Spleen (tissue), 11 donors: ENCODE measurements around the gene LMBR1L. TPM values are rescaled to one million over a fixed set of nuclear protein-coding genes. Genes with fewer than 3 reads are reported as not detected.

Experiments
- polyA plus RNA-seq, 3 donors: library from polyadenylated mRNA; stranded (reverse); fragments of 200-250 nt; gene quantifications; one replicate each; pipeline ENCODE4 v1.2.1, GENCODE V29; 2013
- small RNA-seq, 4 donors: library from RNA; depleted of rRNA; stranded (forward); fragments of <200 nt; gene quantifications; one replicate each; pipeline ENCODE3, GENCODE V24; 2016
- total RNA-seq, 7 donors: library from RNA; depleted of rRNA in 3 of 7; stranded (reverse); fragments of >200 nt in 3 of 7; fragmentation: NEBNext Ultra II Directional in 4 of 7; extraction: Animal tissue kit (Norgen Biotek cat#: 25700) in 4 of 7; gene quantifications; one replicate each; pipeline versions ENCODE4 v1.1.0 to v1.2.1, GENCODE V29; 2016 to 2021
- donor health status: healthy with polysubstance abuse.
- donor health status: DM: no; HTN: no; CAD: no; lungs with moderate emphysema.
- donor health status: DM: no; HTN: no; CAD: no.
- donor health status: Bipolar disorder and iron deficiency.
- donor health status: healthy.
- donor health status: DM: no; HTN: no; CAD: no.
- donor health status: DM: yes; HTN: yes; CAD: no.

The LMBR1L gene
- total and polyA plus RNA-seq, 10 donors: 44.1 to 108 (median 74.6) TPM

Small RNA genes lying within 50 kb of the gene (small RNA-seq; reads per million reads assigned to genes)
- 0 reads per million in 4 donors for gene RF00019

Other genes with a start within 250 kb of the LMBR1L start
- gene RND1, start 245.0 kb downstream of the LMBR1L start, total RNA-seq: 1 to 10 TPM in 5 of 7 donors, under 1 TPM in 2; 0.69 to 3.0 (median 1.5) TPM
- under 1 TPM; 0.65 to 0.93 (median 0.86) TPM for gene RND1, start 245.0 kb downstream of the LMBR1L start, polyA plus RNA-seq
- 10 to 100 TPM; 27.8 to 73.8 (median 43.2) TPM for gene FKBP11, start 185.4 kb downstream of the LMBR1L start, total RNA-seq
- gene FKBP11, start 185.4 kb downstream of the LMBR1L start, polyA plus RNA-seq: 10 to 100 TPM; 31.8 to 49.8 (median 37.9) TPM
- 100 to 1,000 TPM in 4 of 7 donors, 10 to 100 TPM in 3; 66.8 to 152 (median 125) TPM for gene ARF3, start 153.4 kb downstream of the LMBR1L start, total RNA-seq
- 10 to 100 TPM; 22.2 to 54.1 (median 31.2) TPM for gene ARF3, start 153.4 kb downstream of the LMBR1L start, polyA plus RNA-seq
- gene WNT10B, start 139.1 kb downstream of the LMBR1L start, total RNA-seq: 1 to 10 TPM in 6 of 7 donors, under 1 TPM in 1; 0.59 to 2.9 (median 2.0) TPM
- gene WNT10B, start 139.1 kb downstream of the LMBR1L start, polyA plus RNA-seq: 1 to 10 TPM; 2.5 to 5.4 (median 4.6) TPM
- under 1 TPM in 3 of 7 donors, not detected in 4; 0.23 to 0.52 (median 0.41) TPM for gene WNT1, start 132.5 kb downstream of the LMBR1L start, total RNA-seq
- gene WNT1, start 132.5 kb downstream of the LMBR1L start, polyA plus RNA-seq: under 1 TPM in 1 of 3 donors, not detected in 2; 0.06 TPM
- gene DDN, start 111.5 kb downstream of the LMBR1L start, total RNA-seq: 1 to 10 TPM in 1 of 7 donors, under 1 TPM in 5, not detected in 1; 0.15 to 2.0 (median 0.40) TPM
- under 1 TPM; 0.09 to 0.64 (median 0.42) TPM for gene DDN, start 111.5 kb downstream of the LMBR1L start, polyA plus RNA-seq
- gene PRKAG1, start 92.1 kb downstream of the LMBR1L start, total RNA-seq: 10 to 100 TPM; 40.2 to 47.2 (median 44.6) TPM
- gene PRKAG1, start 92.1 kb downstream of the LMBR1L start, polyA plus RNA-seq: 10 to 100 TPM; 34.1 to 41.4 (median 39.8) TPM
- gene KMT2D, start 50.1 kb downstream of the LMBR1L start, total RNA-seq: 100 to 1,000 TPM; 115 to 172 (median 163) TPM
- gene KMT2D, start 50.1 kb downstream of the LMBR1L start, polyA plus RNA-seq: 10 to 100 TPM in 1 of 3 donors, 1 to 10 TPM in 2; 5.1 to 42.1 (median 6.0) TPM
- 1 to 10 TPM; 2.0 to 4.3 (median 2.5) TPM for gene RHEBL1, start 40.9 kb downstream of the LMBR1L start, total RNA-seq
- gene RHEBL1, start 40.9 kb downstream of the LMBR1L start, polyA plus RNA-seq: 1 to 10 TPM; 3.9 to 6.7 (median 5.5) TPM
- 1 to 10 TPM in 3 of 7 donors, under 1 TPM in 4; 0.33 to 2.6 (median 0.79) TPM for gene DHH, start 16.0 kb downstream of the LMBR1L start, total RNA-seq
- gene DHH, start 16.0 kb downstream of the LMBR1L start, polyA plus RNA-seq: under 1 TPM; 0.09 to 0.74 (median 0.59) TPM
- gene TUBA1B, start 20.5 kb upstream of the LMBR1L start, total RNA-seq: 100 to 1,000 TPM; 326 to 706 (median 476) TPM
- gene TUBA1B, start 20.5 kb upstream of the LMBR1L start, polyA plus RNA-seq: 100 to 1,000 TPM; 231 to 582 (median 476) TPM
- 100 to 1,000 TPM in 2 of 7 donors, 10 to 100 TPM in 5; 47.2 to 120 (median 71.7) TPM for gene TUBA1A, start 78.2 kb upstream of the LMBR1L start, total RNA-seq
- gene TUBA1A, start 78.2 kb upstream of the LMBR1L start, polyA plus RNA-seq: 10 to 100 TPM; 52.0 to 68.5 (median 66.4) TPM
- gene TUBA1C, start 154.2 kb upstream of the LMBR1L start, total RNA-seq: 10 to 100 TPM; 36.3 to 71.7 (median 57.4) TPM
- gene TUBA1C, start 154.2 kb upstream of the LMBR1L start, polyA plus RNA-seq: 10 to 100 TPM; 44.0 to 89.6 (median 82.0) TPM
- gene PRPH, start 184.3 kb upstream of the LMBR1L start, total RNA-seq: 1 to 10 TPM in 3 of 7 donors, under 1 TPM in 4; 0.26 to 2.6 (median 0.98) TPM
- gene PRPH, start 184.3 kb upstream of the LMBR1L start, polyA plus RNA-seq: 1 to 10 TPM in 2 of 3 donors, under 1 TPM in 1; 0.67 to 3.0 (median 2.5) TPM
- 10 to 100 TPM in 1 of 7 donors, 1 to 10 TPM in 6; 2.5 to 11.9 (median 4.0) TPM for gene TROAP, start 212.4 kb upstream of the LMBR1L start, total RNA-seq
- 10 to 100 TPM in 1 of 3 donors, 1 to 10 TPM in 2; 3.2 to 10.8 (median 4.8) TPM for gene TROAP, start 212.4 kb upstream of the LMBR1L start, polyA plus RNA-seq
- gene C1QL4, start 226.3 kb upstream of the LMBR1L start, total RNA-seq: not detected
- gene C1QL4, start 226.3 kb upstream of the LMBR1L start, polyA plus RNA-seq: not detected
- 1 to 10 TPM in 2 of 7 donors, under 1 TPM in 5; 0.43 to 1.9 (median 0.89) TPM for gene DNAJC22, start 236.0 kb upstream of the LMBR1L start, total RNA-seq
- gene DNAJC22, start 236.0 kb upstream of the LMBR1L start, polyA plus RNA-seq: under 1 TPM; 0.10 to 0.48 (median 0.20) TPM